22Rv1 (cell line): ENCODE results near the gene CCDC90B.

Source experiments
- CTCF ChIP-seq: fragments of 450-650 bp; IDR thresholded peaks from 2 replicates; pipeline ENCODE4 v1.5.1; 2017; ENCODE audit warnings: mild to moderate bottlenecking
- ZFX ChIP-seq: fragments of 450-650 bp; IDR thresholded peaks from 2 replicates; pipeline ENCODE4 v1.6.1; 2017; ENCODE audit warnings: antibody characterized with exemption, borderline replicate concordance

GRCh38 chr11:83293457-83293774 lies 7.2 kb upstream of the CCDC90B start:
- TF ChIP-seq CTCF, result no peak
- TF ChIP-seq ZFX, result no peak
